Stimulated activated CD8-positive, alpha-beta memory T cell treated with anti-CD3 and anti-CD28 coated beads, Interleukin-4, amount 100 ng/mL, for 48 hours (primary cell): Measurements from ENCODE around the gene KANK4.
"Not testable (repeated sequence)": the region's sequence is repeated elsewhere in the genome, so short reads cannot be mapped to it uniquely, and the experiment has no call there.

Experiments used
- DNase-seq: peaks from one replicate; pipeline ENCODE4 v3.0.0-alpha.2; 2020

Gene KANK4

GRCh38 chr1:62233926-62234450 lies 85.2 kb downstream of the KANK4 start:
- no peak for DNase-seq

- DNase-seq = no peak
Observed at GRCh38 chr1:62232871-62233278, 86.4 kb downstream of the KANK4 start.

- no peak for DNase-seq
Observed at GRCh38 chr1:62230718-62231117, 88.5 kb downstream of the KANK4 start.

- no peak for DNase-seq
Observed at GRCh38 chr1:62229932-62230331, 89.3 kb downstream of the KANK4 start.

GRCh38 chr1:62229468-62229867 lies 89.8 kb downstream of the KANK4 start:
- no peak for DNase-seq

- no peak for DNase-seq
Observed at GRCh38 chr1:62228883-62229187, 90.4 kb downstream of the KANK4 start.

- no peak for DNase-seq
Observed at GRCh38 chr1:62228136-62228882, 90.9 kb downstream of the KANK4 start.

GRCh38 chr1:62227496-62227895 lies 91.7 kb downstream of the KANK4 start:
- DNase-seq = no peak

- no peak for DNase-seq
Observed at GRCh38 chr1:62224182-62224581, 95.1 kb downstream of the KANK4 start.

GRCh38 chr1:62222321-62222720 lies 96.9 kb downstream of the KANK4 start:
- DNase-seq = no peak

GRCh38 chr1:62221171-62221570 lies 98.1 kb downstream of the KANK4 start:
- no peak for DNase-seq

GRCh38 chr1:62220456-62220855 lies 98.8 kb downstream of the KANK4 start:
- DNase-seq = not testable (repeated sequence)

GRCh38 chr1:62218604-62219003 lies 100.6 kb downstream of the KANK4 start:
- no peak for DNase-seq

- DNase-seq = no peak
Observed at GRCh38 chr1:62213075-62213914, 105.9 kb downstream of the KANK4 start.

- no peak for DNase-seq
Observed at GRCh38 chr1:62212411-62212810, 106.8 kb downstream of the KANK4 start.

GRCh38 chr1:62210960-62211359 lies 108.3 kb downstream of the KANK4 start:
- DNase-seq = no peak

- no peak for DNase-seq
Observed at GRCh38 chr1:62209931-62210595, 109.2 kb downstream of the KANK4 start.

GRCh38 chr1:62208970-62209369 lies 110.3 kb downstream of the KANK4 start:
- DNase-seq = no peak

- DNase-seq = no peak
Observed at GRCh38 chr1:62208087-62208486, 111.1 kb downstream of the KANK4 start.

GRCh38 chr1:62207187-62207586 lies 112.0 kb downstream of the KANK4 start:
- DNase-seq = no peak

GRCh38 chr1:62198781-62199125 lies 120.5 kb downstream of the KANK4 start:
- no peak for DNase-seq

GRCh38 chr1:62198069-62198780 lies 121.0 kb downstream of the KANK4 start:
- DNase-seq = no peak

- DNase-seq = no peak
Observed at GRCh38 chr1:62196086-62196690, 123.0 kb downstream of the KANK4 start.
